Ascending aorta (tissue), 2 donors: ENCODE data around the gene NBPF12. TPM values are rescaled to one million over a fixed set of nuclear protein-coding genes. Genes with fewer than 3 reads are reported as not detected.
"Not testable (repeated sequence)": the region's sequence is repeated elsewhere in the genome, so short reads cannot be mapped to it uniquely, and the experiment has no call there.

ENCODE experiments used
- DNase-seq, 2 donors: peaks; one replicate each; pipeline ENCODE4 v3.0.0-alpha.2; 2019; ENCODE audit warnings: low spot score in 2 of 2
- H3K27ac ChIP-seq, 2 donors: fragments of 200-600 bp; sonication (generic); one replicate each; pipeline ENCODE4 v1.5.1; 2016 to 2017; ENCODE audit warnings: mild to moderate bottlenecking in 1 of 2
- H3K27me3 ChIP-seq: fragments of 200-600 bp; sonication (generic); one replicate; pipeline ENCODE4 v1.5.1; 2017
- H3K36me3 ChIP-seq, 2 donors: fragments of 200-600 bp; sonication (generic); one replicate each; pipeline ENCODE4 v1.5.1; 2016
- H3K4me1 ChIP-seq, 2 donors: fragments of 200-600 bp; sonication (generic); one replicate each; pipeline ENCODE4 v1.5.1; 2016 to 2017; ENCODE audit warnings: mild to moderate bottlenecking in 1 of 2
- H3K4me3 ChIP-seq, 2 donors: fragments of 200-600 bp; sonication (generic); one replicate each; pipeline ENCODE4 v1.5.1; 2016 to 2017; ENCODE audit warnings: mild to moderate bottlenecking in 1 of 2
- H3K9me3 ChIP-seq, 2 donors: fragments of 200-600 bp; sonication (generic); one replicate each; pipeline ENCODE4 v1.5.1; 2016
- intact Hi-C: fragments of 100-400 bp; cut with DNase I; formaldehyde crosslinking; loops from one replicate; pipeline ENCODE4 v1.15.1; 2023
- total RNA-seq: library from RNA; depleted of rRNA; stranded (reverse); fragments of >200 nt; gene quantifications from one replicate; pipeline ENCODE4 v1.1.0, GENCODE V29; 2016

The NBPF12 gene, protein sequence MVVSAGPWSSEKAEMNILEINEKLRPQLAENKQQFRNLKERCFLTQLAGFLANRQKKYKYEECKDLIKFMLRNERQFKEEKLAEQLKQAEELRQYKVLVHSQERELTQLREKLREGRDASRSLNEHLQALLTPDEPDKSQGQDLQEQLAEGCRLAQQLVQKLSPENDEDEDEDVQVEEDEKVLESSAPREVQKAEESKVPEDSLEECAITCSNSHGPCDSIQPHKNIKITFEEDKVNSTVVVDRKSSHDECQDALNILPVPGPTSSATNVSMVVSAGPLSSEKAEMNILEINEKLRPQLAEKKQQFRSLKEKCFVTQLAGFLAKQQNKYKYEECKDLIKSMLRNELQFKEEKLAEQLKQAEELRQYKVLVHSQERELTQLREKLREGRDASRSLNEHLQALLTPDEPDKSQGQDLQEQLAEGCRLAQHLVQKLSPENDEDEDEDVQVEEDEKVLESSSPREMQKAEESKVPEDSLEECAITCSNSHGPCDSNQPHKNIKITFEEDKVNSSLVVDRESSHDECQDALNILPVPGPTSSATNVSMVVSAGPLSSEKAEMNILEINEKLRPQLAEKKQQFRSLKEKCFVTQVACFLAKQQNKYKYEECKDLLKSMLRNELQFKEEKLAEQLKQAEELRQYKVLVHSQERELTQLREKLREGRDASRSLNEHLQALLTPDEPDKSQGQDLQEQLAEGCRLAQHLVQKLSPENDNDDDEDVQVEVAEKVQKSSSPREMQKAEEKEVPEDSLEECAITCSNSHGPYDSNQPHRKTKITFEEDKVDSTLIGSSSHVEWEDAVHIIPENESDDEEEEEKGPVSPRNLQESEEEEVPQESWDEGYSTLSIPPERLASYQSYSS (N-terminal part only)
- 5.6 TPM for total RNA-seq

DNA sequence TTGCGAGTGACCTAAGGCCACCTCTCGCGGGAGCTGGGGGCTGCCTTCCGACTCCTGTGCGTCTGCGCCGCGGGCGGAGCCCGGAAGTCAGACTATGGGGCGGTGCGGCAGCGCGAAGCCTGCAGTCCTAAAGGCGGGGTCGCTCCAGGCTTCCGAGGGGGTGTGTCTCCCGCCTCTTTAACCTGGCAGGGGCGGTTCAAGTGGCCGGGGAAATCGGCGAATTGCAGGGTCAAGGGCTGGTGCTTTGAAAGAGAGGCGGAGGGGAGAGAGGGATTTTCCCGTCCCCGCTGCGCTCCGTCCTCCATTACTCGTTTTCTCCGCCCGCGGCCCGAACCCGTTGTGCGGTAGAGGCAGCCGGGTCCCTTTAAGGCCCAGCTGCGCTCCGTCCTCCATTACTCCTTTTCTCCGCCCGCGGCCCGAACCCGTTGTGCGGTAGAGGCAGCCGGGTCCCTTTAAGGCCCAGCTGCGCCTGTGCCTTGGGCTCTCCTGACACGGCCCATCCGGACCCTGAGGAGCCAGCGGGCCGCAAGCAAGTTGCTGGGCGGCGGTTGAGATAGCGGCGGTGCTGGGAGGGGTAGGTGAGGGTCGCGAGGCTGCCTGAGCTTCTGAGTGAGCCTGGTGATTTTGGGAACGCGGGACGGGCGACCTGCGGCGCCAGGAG lies at the start of gene NBPF12:
Gene NBPF12 (plus strand): TSS at position 83 of the 661 bp plus-strand sequence. CDS start 21,820 bp downstream, outside the sequence.
- H3K27me3 ChIP-seq, H3K4me1 ChIP-seq, H3K9me3 ChIP-seq, intact Hi-C loops, H3K36me3 ChIP-seq: not testable (repeated sequence)
- DNase-seq: peak; percentile 36 to 86
- Histone ChIP-seq H3K4me3 (peak within 1 kb of the TSS; percentile 56 to 74), H3K27ac (peak within 1 kb of the TSS; percentile 76 to 78)

DNA sequence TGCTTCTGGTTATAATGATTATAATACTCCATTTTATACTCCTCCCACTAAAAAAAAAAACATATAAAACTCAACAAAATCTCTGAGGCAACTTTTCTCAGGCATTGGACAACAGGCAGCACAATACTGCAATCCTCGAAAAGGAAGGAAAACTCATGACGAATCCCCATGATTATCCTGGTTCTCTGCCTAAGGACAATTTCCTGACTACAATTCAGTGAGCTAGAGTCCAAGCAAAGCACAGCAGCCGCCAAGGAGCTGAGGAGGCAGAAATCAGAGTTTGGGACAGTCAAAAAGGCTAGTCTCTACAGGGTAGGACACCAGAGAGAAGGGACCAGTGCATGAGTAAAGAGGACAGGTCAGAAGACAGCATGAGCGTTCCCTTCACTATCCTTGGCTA lies 46.8 kb upstream of the NBPF12 start:
- H3K27ac ChIP-seq, H3K9me3 ChIP-seq, H3K36me3 ChIP-seq, H3K4me1 ChIP-seq, DNase-seq, H3K4me3 ChIP-seq, intact Hi-C loops, H3K27me3 ChIP-seq: not testable (repeated sequence)

- intact Hi-C loops, H3K27me3 ChIP-seq, DNase-seq, H3K36me3 ChIP-seq, H3K4me3 ChIP-seq, H3K27ac ChIP-seq, H3K9me3 ChIP-seq, H3K4me1 ChIP-seq: not testable (repeated sequence)
Measured at GRCh38 chr1:146892331-146892730, 45.8 kb upstream of the NBPF12 start.

- H3K4me1 ChIP-seq, H3K9me3 ChIP-seq, intact Hi-C loops, H3K27ac ChIP-seq, H3K4me3 ChIP-seq, H3K27me3 ChIP-seq, DNase-seq, H3K36me3 ChIP-seq: not testable (repeated sequence)
Measured at GRCh38 chr1:146907565-146908261, 30.4 kb upstream of the NBPF12 start.

GRCh38 chr1:146912975-146913374 lies 25.1 kb upstream of the NBPF12 start:
- DNase-seq, H3K27ac ChIP-seq, H3K27me3 ChIP-seq, H3K4me1 ChIP-seq, H3K9me3 ChIP-seq, intact Hi-C loops, H3K4me3 ChIP-seq, H3K36me3 ChIP-seq: not testable (repeated sequence)

DNA sequence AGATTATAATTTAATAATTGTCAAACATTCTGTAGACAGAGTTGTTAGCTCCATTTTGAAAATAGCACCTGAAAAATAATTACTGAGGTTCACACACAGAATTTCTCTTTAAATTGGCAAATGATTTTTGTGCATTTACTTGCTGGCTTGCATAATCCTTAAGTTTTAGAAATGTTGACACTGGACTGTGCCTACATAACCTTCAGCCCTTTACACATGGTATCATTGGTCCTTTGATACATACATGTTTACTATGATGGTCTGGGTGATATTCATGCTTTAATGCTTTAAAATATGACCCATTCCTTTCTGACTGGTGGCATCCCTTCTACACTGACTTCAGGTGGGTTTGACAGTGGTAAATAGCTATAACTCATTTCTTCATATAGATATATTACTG lies 17.3 kb upstream of the NBPF12 start:
- intact Hi-C loops, H3K36me3 ChIP-seq, DNase-seq, H3K27me3 ChIP-seq, H3K9me3 ChIP-seq, H3K4me3 ChIP-seq, H3K4me1 ChIP-seq, H3K27ac ChIP-seq: not testable (repeated sequence)

DNA sequence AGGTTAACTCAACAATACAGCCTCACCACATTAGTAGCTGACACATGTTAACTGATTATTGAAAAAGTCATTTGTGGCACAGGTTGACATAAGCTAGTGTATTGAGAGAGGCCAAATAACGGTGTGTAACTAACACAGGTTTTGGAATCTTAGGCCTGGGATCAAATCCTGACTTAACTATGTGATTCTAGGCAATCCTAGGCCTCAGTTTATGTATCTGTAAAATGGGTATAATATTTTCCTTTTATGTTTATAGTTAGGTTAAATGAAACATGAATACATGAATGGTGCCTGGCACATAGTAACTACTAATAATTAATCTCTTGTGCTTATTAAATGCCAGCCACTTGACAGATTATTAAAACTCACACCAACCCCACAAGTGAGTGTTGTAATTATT lies 15.5 kb upstream of the NBPF12 start:
- H3K27ac ChIP-seq, H3K4me3 ChIP-seq, DNase-seq, H3K36me3 ChIP-seq, H3K27me3 ChIP-seq, H3K4me1 ChIP-seq, H3K9me3 ChIP-seq, intact Hi-C loops: not testable (repeated sequence)

- H3K9me3 ChIP-seq, H3K27me3 ChIP-seq, DNase-seq, H3K4me3 ChIP-seq, H3K36me3 ChIP-seq, H3K4me1 ChIP-seq, H3K27ac ChIP-seq, intact Hi-C loops: not testable (repeated sequence)
Measured at GRCh38 chr1:146924106-146924505, 14.0 kb upstream of the NBPF12 start.

GRCh38 chr1:146926413-146926812 lies 11.7 kb upstream of the NBPF12 start:
- H3K27ac ChIP-seq, H3K36me3 ChIP-seq, H3K4me3 ChIP-seq, H3K4me1 ChIP-seq, H3K9me3 ChIP-seq, DNase-seq, intact Hi-C loops, H3K27me3 ChIP-seq: not testable (repeated sequence)

DNA sequence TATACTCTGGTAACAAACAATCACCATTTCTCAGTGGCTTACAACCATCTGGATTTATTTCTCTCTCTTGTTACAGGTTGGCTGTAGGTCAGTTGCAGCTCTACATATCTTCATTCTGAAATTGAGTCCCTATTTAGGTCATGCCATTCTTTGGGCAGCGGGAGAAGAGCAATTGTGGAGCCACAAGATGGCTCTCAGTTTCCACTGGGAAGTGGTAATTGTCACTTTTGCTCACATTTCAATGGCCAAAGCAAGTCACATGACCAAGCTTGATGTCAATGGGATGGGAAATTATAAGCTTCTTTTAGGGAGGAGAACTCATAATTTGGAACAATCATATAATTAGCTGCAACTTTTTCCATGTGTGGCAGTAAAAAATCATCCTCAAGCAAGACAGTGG lies 7.9 kb upstream of the NBPF12 start:
- DNase-seq, H3K9me3 ChIP-seq, H3K27me3 ChIP-seq, H3K4me1 ChIP-seq, H3K4me3 ChIP-seq, H3K36me3 ChIP-seq, intact Hi-C loops, H3K27ac ChIP-seq: not testable (repeated sequence)

DNA sequence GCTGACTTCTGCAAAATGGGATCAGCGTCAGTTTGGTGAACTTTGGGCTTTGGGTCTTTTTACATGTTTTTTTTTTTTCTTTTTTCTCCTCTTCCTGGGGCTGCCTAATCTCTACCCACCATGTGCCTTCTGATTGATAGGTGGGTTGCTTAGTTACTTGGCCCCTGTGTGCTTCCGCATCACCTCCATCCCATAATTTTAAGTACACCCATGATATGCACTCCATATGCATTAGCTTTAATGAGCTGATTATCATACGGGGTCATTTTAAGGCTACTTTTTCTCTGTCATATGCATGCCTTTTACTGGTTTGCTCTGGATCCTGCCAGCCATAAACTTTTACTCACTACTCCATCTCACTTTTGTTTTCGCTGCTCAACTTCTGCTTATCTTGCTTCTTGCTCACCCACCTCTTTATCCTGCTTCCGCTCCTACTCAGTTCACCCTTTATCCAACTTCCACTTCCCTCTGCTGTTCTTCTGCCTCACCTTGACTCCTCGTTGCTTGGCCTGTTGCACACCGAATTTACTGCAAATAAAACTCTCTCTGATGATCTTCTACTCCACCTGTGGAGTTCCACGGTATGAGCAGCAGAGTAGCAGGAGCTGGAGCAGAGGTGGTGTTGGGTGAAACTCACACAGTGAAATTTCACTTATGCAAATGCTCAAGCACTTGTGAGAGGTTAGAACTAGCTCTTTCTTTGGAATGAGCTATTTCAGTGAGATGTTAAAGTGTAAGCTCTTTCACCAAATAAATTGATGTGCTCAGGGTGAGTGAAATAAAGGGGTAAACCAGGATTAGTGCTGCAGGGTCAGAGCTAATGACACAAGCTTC lies 3.5 kb upstream of the NBPF12 start:
- H3K4me1 ChIP-seq, H3K4me3 ChIP-seq, H3K27ac ChIP-seq, intact Hi-C loops, H3K36me3 ChIP-seq, DNase-seq, H3K27me3 ChIP-seq, H3K9me3 ChIP-seq: not testable (repeated sequence)

- H3K9me3 ChIP-seq, H3K4me1 ChIP-seq, DNase-seq, H3K36me3 ChIP-seq, H3K27me3 ChIP-seq, intact Hi-C loops, H3K4me3 ChIP-seq, H3K27ac ChIP-seq: not testable (repeated sequence)
Measured at GRCh38 chr1:146937462-146937861, 662 bp upstream of the NBPF12 start.
